HG03039 (cell line): ENCODE data around the gene FIZ1.
"Not testable (repeated sequence)": the region's sequence is repeated elsewhere in the genome, so short reads cannot be mapped to it uniquely, and the experiment has no call there.

ENCODE experiments used
- ATAC-seq: cut with Tn5 transposase; IDR thresholded peaks from one replicate; pipeline ENCODE4 v1.9.1; 2021; ENCODE audit warnings: mild to moderate bottlenecking, moderate library complexity; ENCODE audit not compliant: unreplicated experiment

The FIZ1 gene

DNA sequence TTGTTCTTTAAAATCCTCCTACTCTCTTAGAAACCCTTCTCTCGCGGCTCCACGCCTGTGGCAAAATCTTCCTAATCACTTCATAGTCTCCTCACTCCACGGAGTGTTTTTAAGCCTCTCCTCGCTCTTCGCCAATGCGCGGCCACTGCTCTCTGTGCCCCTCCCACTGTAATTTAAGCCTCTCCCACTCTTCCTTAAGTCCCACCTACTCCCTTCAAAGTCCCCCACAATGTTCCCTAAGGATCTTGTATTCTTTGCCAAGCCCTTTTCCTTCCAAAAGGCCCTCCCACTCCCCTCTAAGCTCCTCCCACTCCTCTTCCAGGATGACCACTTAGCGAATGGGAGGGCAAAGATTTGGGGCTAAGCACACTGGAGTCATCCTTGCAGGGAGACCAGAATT, 1.3 kb downstream of the FIZ1 start:
- no peak for ATAC-seq

GRCh38 chr19:55597501-55597921, 1.8 kb downstream of the FIZ1 start:
- ATAC-seq: no peak

GRCh38 chr19:55596304-55596703, 3.0 kb downstream of the FIZ1 start:
- no peak for ATAC-seq

- no peak for ATAC-seq
These were observed 4.2 kb downstream of the FIZ1 start for GRCh38 chr19:55594996-55595545.

DNA sequence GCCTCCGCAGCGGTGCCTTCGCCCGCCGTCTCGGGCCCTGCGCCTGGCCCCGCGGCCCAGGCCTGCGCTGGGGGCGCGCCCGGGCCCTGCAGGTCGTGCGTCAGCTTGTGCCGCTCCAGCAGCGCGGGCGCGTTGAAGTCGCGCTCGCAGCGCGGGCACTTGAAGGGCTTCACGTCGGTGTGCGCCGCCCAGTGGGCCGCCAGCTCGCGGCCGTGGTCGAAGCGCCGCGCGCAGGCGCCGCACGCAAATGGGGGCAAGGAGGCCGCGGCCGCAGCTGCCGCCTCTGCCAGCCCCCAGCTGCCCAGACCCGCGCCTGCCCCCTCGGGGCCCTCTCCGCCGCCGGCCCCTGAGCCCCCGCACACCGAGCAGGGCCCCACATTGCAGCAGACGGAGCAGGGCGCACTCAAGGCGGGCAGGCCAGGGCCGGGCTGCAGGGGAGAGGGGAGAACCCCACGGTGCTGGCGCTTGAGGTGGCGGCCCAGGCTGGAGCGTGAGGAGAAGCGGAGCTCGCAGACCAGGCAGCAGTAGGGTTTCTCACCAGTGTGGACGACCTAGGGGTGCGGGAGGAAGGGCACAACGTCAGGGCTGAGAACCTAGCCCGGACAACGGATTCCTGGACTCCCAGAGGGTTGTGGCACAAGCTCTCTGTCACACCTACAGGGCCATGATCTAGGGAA, 6.1 kb downstream of the FIZ1 start:
- ATAC-seq: no peak

- no peak for ATAC-seq
These were observed 6.8 kb downstream of the FIZ1 start for GRCh38 chr19:55592391-55593090.

DNA sequence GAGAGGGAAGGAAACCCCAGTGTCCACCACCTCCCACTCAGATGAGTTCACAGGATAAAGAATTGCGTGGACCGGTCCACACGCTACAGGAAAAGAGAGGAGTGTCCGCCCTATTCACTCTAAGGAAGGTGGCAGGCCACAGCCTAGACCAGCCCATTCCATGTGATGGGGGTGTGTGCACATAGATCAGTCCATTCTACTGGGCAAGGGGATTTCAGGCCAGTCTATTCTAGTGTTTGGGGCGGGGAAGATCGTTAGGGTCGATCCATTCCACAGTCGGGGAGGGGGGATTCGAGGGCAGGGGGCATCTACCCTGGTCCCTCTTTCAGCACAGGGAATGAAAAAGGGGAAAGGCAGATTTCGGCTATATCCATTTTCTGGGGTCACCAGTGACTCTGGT, 7.8 kb downstream of the FIZ1 start:
- no peak for ATAC-seq

DNA sequence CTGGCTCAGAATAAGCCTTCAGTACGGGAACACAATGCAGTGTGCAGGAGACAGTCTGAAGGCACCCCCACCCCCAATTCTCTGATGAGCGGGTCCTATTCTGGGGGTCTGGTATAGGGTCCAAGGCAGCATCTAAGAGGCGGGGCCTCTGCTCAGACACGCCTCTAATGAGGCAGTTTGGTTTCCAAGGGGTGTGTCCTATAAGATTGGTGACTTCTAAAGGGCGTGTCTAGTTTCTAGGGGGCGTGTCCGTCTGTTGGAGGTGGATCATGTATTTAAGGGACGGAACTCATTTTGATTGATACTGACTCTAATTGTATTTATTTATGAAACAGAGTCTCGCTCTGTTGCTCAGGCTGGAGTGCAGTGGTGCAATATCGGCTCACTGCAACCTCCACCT, 8.7 kb downstream of the FIZ1 start:
- no peak for ATAC-seq

GRCh38 chr19:55590109-55590508, 9.2 kb downstream of the FIZ1 start:
- ATAC-seq: no peak

DNA sequence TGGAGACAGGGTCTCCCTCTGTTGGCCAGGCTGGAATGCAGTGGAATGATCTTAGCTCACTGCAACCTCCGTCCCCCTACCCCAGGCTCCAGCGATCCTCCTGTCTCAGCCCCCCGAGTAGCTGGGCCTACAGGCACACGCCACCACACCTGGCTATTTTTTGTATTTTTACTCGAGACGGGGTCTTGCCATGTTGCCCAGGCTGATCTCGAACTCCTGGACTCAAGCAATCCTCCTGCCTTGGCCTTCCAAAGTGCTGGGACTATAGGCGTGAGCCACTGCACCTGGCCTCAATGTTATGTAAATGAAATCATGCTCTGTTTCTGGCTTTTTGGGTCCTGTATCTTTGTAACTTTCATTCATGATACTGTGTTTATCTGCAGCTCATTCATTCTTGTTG, 10.6 kb downstream of the FIZ1 start:
- ATAC-seq: no peak

DNA sequence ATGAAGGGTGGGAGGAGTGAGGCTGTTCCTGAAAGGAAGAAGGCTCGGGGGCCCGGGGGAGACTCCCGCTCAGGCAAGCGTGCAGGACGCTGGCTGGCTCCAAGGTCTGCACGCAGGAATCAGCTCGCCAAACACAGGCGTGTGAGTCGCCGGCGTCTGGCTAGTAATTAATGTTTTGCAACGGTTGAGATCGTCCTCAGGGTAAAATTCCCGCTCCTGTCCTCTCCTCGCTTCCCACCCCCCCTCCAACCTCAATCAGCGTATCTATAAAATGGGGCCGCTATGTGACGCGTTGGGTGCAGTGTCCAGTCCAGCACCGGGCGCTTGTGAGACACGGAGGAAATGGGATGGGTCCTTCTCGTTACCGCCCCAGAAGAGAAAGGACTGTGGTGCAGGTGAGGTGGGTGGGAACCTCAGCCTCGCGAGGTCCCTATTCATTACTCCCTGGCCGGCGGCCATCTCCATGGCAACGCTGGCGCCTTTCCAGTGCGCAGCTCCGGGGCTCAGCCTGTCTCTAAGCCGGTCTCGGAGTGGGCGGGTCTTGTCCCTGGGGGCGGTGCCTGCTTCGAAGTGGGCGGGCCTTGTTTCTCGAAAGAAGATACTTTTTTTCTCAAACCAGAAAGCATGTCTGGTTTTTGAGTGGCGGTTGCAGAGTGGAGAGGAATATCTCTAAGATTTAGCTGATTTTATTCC, 12.2 kb downstream of the FIZ1 start:
- ATAC-seq: no peak

GRCh38 chr19:55585658-55586339, 13.5 kb downstream of the FIZ1 start:
- no peak for ATAC-seq

GRCh38 chr19:55584871-55585270, 14.4 kb downstream of the FIZ1 start:
- ATAC-seq: no peak

GRCh38 chr19:55583897-55584296, 15.4 kb downstream of the FIZ1 start:
- ATAC-seq: not testable (repeated sequence)

DNA sequence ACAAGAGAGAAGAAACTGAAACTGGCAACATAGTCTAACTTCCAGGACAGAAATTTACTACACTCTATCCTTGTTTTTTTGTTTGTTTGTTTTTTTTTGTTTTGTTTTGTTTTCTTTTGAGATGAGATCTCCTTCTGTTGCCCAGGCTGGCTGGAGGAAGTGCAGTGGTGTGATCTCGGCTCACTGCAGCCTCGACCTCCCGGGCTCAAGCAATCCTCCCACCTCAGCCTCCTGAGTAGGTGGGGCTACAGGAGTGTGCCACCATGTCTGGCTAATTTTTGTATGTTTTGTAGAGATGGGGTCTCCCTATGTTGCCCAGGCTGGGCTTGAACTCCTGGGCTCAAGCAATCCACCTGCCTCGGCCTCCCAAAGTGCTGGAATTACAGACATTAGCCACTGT, 17.0 kb downstream of the FIZ1 start:
- not testable (repeated sequence) for ATAC-seq

DNA sequence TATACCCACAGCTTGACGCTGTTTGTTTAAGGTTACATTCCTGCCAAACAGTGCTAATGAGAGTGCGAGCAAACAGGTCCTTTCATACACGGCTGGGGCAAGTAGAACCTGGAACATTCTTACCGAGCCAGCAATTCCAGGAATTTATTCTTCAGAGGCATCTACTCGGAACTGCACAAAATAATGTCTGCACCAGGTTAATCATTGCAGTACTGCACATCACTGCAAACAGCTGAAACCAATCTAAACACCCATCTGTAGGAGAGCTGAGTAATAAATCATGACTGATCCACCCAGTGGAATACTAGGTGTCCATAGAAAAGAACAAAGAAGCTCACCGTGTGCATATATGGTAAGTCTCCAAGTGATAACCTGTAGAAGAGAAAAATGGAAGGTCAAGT, 17.5 kb downstream of the FIZ1 start:
- ATAC-seq: no peak

DNA sequence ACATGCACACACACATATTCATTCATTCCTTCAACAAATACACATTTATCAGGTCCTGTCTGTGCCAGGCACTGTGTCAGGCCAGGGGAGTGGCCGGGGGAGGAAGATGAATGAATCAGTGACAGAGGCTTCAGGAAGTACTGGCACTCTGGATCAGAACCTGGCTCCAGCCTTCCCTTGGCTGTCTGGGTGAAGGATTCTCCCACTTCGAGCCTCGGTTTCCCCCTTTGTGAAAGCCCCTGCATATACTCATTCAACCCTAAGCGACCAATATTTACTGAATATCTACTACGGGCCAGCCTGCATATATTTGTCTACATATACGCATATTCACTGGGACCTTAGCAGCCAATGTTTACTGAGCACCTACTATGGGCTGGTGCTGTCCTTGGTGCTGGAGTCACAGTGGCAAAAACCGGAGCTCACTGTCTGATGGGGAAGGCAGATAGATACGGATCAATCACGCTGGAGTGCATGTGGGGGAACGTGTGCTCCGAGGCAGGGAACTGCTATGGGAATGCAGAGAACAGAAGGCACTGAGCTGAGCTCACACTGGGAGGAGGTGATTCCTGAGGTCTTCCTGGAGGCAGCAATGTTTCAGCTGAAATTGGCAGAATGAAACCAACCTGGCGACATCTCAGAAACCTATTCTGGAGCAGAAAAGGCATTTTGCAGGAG, 18.0 kb downstream of the FIZ1 start:
- no peak for ATAC-seq

GRCh38 chr19:55580628-55581144, 18.6 kb downstream of the FIZ1 start, which contains the start of gene ZNF579:
TSS of gene ZNF579 (minus strand) at chr19:55580848. CDS start at chr19:55579639, 1,209 bp downstream.
- ATAC-seq: peak; percentile 49

DNA sequence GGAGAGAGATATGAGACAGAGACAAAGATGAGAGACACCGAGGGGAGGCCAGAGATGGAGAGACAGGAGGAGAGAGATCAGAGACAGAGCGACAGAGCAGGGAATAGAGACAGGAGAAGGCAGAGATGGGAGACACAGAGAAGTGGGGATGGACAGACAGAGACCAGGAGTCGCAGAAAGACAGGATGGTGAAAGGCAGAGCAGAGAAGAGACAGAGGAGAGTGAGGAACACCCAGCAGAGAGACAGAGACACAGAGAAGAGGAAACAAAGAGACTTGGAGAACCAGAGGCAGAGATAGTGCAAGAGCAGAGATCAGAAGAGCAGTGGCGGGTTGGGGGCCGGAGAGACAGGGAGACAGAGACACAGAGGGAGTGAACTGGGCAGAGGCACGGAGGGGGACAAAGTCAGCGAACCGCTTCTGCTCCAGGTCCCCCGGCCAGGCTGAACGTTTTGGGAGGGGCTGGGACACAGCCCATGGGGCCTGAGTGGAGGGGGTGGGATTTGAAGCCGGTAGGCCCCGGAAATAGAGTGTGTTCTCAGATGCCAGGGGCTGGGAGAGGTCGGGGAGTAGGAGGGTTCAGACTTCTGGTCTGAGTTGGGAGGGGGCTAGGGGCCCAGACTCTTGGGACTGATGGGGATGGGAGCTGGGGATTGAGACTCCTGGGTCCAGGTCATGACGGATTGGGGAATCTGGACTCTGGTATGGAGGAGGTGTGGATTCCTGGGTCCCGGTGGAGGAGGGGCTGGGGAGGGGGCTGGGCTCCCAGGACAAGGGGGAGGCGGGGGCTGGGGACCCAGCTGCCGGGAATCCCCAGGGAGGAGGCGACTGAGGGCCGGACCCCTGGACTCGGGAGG, 19.3 kb downstream of the FIZ1 start:
- no peak for ATAC-seq
